ENCODE data around the gene ARFGAP3. TPM values are rescaled to one million over a fixed set of nuclear protein-coding genes. Genes with fewer than 3 reads are reported as not detected.

ARFGAP3 gene
- total RNA-seq, 1 experiment from 2014 or later, result 16.9 TPM

GRCh38 chr22:42831712-42832111 is 25.4 kb downstream of the ARFGAP3 start:
- POLR2A ChIA-PET, result no interaction called here
- Mint-ChIP-seq H3K36me3 (peaks cover 4% of the 10 kb centered on the region; the same call in 1 of the 2 replicates), H3K9me3 (no peaks in the 10 kb centered on the region), H3K27me3 (ENCODE audit: low read depth) (no peaks in the 10 kb centered on the region), H3K27ac (no peak overlapping the region), H3K4me3 (no peak overlapping the region), H3K4me1 (no peaks in the 10 kb centered on the region)
- DNase-seq (ENCODE audit: low spot score), result no peak
- ATAC-seq, result no peak
- TF ChIP-seq MAX (CRISPR knock-in tag; IDR thresholded peaks at IDR 0.05), result no peak
- TF ChIP-seq MLX (CRISPR knock-in tag; IDR thresholded peaks at IDR 0.05), result no peak
- no peak for TF ChIP-seq JUN (CRISPR knock-in tag; IDR thresholded peaks at IDR 0.05)
- no peak for TF ChIP-seq HMGXB4 (CRISPR knock-in tag; IDR thresholded peaks at IDR 0.05)
- 0 out of 2 replicates have a peak, but pooled peaks have one; percentile 67 for TF ChIP-seq ZNF121 (CRISPR knock-in tag; IDR thresholded peaks at IDR 0.05)
- CTCF ChIA-PET, result interaction anchor here (0.7 kb wide), 2 partner anchors 232 to 300 kb away, joined by 3 read pairs; no protein-coding TSS in a partner anchor

DNA sequence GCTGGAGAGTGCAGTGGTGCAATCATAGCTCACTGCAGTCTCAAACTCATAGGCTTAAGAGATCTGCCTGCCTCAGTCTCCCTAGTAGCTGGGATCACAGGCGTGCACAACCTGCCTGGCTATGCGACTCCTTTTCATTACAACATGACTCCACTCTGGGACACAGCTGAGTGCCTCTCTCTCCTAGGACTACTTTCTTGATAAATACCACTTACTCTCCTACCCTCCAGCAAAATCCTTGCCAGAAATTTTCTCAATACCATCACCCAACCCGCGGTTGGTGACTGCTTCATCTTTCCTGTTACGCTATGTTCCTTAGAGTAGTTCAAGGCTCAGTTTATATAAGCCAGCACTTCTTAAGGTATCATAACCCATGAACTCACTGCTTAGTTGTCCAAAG is 26.9 kb downstream of the ARFGAP3 start:
- no peaks in the 10 kb centered on the region for H3K27me3 Mint-ChIP-seq (ENCODE audit: low read depth)
- DNase-seq (ENCODE audit: low spot score), result no peak

DNA sequence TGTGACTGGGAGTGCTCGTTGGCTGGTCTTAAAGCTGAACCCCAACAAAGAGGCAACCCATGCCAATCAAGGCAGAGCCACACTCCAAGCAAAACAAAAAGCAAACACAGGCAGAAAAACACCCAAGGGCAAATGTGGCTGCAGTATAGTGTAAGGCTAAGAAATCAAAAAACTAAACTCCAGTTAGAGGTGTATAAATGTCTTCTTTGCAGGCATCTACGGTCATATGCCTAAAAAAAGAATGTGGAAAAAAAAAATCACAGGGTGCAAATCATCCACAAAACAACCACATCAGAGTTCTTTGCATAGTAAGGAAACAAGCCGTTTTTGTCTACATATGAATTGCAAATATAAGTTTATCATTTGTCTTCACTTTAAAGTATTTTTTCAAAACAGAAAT is 27.8 kb downstream of the ARFGAP3 start:
- H3K36me3 Mint-ChIP-seq, result no peaks in the 10 kb centered on the region
- H3K4me3 Mint-ChIP-seq, result no peak overlapping the region
- DNase-seq (ENCODE audit: low spot score), result no peak
- POLR2A ChIA-PET, result no interaction called here
- no peak for TF ChIP-seq CREM (CRISPR knock-in tag; IDR thresholded peaks at IDR 0.05)
- TF ChIP-seq ATF2 (CRISPR knock-in tag; IDR thresholded peaks at IDR 0.05; ENCODE audit: borderline replicate concordance, low read depth), result no peak
- TF ChIP-seq ZNF263 (CRISPR knock-in tag; IDR thresholded peaks at IDR 0.05; ENCODE audit: low read depth), result no peak
- no peak for TF ChIP-seq MAX (CRISPR knock-in tag; IDR thresholded peaks at IDR 0.05)
- TF ChIP-seq, protein P1, sequence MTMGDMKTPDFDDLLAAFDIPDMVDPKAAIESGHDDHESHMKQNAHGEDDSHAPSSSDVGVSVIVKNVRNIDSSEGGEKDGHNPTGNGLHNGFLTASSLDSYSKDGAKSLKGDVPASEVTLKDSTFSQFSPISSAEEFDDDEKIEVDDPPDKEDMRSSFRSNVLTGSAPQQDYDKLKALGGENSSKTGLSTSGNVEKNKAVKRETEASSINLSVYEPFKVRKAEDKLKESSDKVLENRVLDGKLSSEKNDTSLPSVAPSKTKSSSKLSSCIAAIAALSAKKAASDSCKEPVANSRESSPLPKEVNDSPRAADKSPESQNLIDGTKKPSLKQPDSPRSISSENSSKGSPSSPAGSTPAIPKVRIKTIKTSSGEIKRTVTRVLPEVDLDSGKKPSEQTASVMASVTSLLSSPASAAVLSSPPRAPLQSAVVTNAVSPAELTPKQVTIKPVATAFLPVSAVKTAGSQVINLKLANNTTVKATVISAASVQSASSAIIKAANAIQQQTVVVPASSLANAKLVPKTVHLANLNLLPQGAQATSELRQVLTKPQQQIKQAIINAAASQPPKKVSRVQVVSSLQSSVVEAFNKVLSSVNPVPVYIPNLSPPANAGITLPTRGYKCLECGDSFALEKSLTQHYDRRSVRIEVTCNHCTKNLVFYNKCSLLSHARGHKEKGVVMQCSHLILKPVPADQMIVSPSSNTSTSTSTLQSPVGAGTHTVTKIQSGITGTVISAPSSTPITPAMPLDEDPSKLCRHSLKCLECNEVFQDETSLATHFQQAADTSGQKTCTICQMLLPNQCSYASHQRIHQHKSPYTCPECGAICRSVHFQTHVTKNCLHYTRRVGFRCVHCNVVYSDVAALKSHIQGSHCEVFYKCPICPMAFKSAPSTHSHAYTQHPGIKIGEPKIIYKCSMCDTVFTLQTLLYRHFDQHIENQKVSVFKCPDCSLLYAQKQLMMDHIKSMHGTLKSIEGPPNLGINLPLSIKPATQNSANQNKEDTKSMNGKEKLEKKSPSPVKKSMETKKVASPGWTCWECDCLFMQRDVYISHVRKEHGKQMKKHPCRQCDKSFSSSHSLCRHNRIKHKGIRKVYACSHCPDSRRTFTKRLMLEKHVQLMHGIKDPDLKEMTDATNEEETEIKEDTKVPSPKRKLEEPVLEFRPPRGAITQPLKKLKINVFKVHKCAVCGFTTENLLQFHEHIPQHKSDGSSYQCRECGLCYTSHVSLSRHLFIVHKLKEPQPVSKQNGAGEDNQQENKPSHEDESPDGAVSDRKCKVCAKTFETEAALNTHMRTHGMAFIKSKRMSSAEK (CRISPR knock-in tag; IDR thresholded peaks at IDR 0.05; ENCODE audit: borderline replicate concordance), result no peak
- TF ChIP-seq CTCF (IDR thresholded peaks at IDR 0.05), result no peak
- no peak for TF ChIP-seq ZNF512 (CRISPR knock-in tag; IDR thresholded peaks at IDR 0.05; ENCODE audit: borderline replicate concordance)
- H3K4me1 Mint-ChIP-seq, result no peaks in the 10 kb centered on the region
- CTCF ChIA-PET, result interaction anchor here (0.7 to 1.6 kb wide), 2 partner anchors 9 to 205 kb away, joined by 3 to 4 read pairs; no protein-coding TSS in a partner anchor
- H3K27me3 Mint-ChIP-seq (ENCODE audit: low read depth), result no peaks in the 10 kb centered on the region
- H3K27ac Mint-ChIP-seq, result no peak overlapping the region; the same call in 1 of the 2 replicates
- H3K9me3 Mint-ChIP-seq, result no peaks in the 10 kb centered on the region
- no peak for ATAC-seq

More for the DNA sequence above, 26.9 kb downstream of the ARFGAP3 start:
- H3K4me3 Mint-ChIP-seq, result no peak overlapping the region
- ChIA-PET POLR2A (no interaction called here), CTCF (interaction anchor here (1.6 kb wide), 1 partner anchor 10 kb away, joined by 3 read pairs; no protein-coding TSS in a partner anchor)
- peaks cover 2% of the 10 kb centered on the region; the same call in 1 of the 2 replicates for H3K36me3 Mint-ChIP-seq
- no peak overlapping the region for H3K27ac Mint-ChIP-seq
- TF ChIP-seq CBFB (CRISPR knock-in tag; IDR thresholded peaks at IDR 0.05; ENCODE audit: low read depth), result no peak
- H3K9me3 Mint-ChIP-seq, result no peaks in the 10 kb centered on the region
- no peak for ATAC-seq
- H3K4me1 Mint-ChIP-seq, result no peaks in the 10 kb centered on the region

Measured in WTC11 (cell line).